Lower lobe of right lung (tissue), 2 donors: ENCODE results near the gene PLEKHM3. TPM values are rescaled to one million over a fixed set of nuclear protein-coding genes. Genes with fewer than 3 reads are reported as not detected.
A peak's percentile ranks its signal among the peaks of the same experiment; 100 is the strongest.

ENCODE experiments used
- ATAC-seq, 2 donors: fragments of 200-7000 bp; cut with Tn5 transposase; one replicate each; pipeline ENCODE4 v1.9.1; 2020 to 2022; ENCODE audit warnings: mild to moderate bottlenecking in 2 of 2, moderate library complexity in 2 of 2
- DNase-seq: peaks from one replicate; pipeline ENCODE4 v3.0.0-alpha.2; 2020
- H3K27ac ChIP-seq: fragments of 200-600 bp; one replicate; pipeline ENCODE4 v1.8.0; 2022
- H3K27me3 ChIP-seq: fragments of 200-600 bp; one replicate; pipeline ENCODE4 v1.8.0; 2022; ENCODE audit warnings: low read depth
- H3K36me3 ChIP-seq: fragments of 200-600 bp; one replicate; pipeline ENCODE4 v1.8.0; 2022; ENCODE audit warnings: mild to moderate bottlenecking
- H3K4me1 ChIP-seq: fragments of 200-600 bp; one replicate; pipeline ENCODE4 v1.8.0; 2022
- H3K4me3 ChIP-seq: fragments of 200-600 bp; one replicate; pipeline ENCODE4 v1.8.0; 2022; ENCODE audit warnings: mild to moderate bottlenecking
- H3K9me3 ChIP-seq: fragments of 200-600 bp; one replicate; pipeline ENCODE4 v1.8.0; 2022
- intact Hi-C: fragments of 100-400 bp; cut with DNase I; formaldehyde crosslinking; loops from one replicate; pipeline ENCODE4 v1.11.0; 2022
- total RNA-seq: library from RNA; stranded (reverse); fragmentation: NEBNext Ultra II Directional; extraction: Animal tissue kit (Norgen Biotek cat#: 25700); gene quantifications from one replicate; pipeline ENCODE4 v1.2.1, GENCODE V29; 2021
- TF ChIP-seq, protein P1 (sequence below): fragments of 200-600 bp; IDR thresholded peaks from one replicate; pipeline ENCODE4 v1.8.0; 2022; ENCODE audit warnings: antibody characterized with exemption, mild to moderate bottlenecking
- donor health status: DM: no; HTN: yes; CAD: no; lungs with severe emphysema.

The PLEKHM3 gene
- total RNA-seq, 1 donor from 2014 or later: 25.8 TPM

DNA sequence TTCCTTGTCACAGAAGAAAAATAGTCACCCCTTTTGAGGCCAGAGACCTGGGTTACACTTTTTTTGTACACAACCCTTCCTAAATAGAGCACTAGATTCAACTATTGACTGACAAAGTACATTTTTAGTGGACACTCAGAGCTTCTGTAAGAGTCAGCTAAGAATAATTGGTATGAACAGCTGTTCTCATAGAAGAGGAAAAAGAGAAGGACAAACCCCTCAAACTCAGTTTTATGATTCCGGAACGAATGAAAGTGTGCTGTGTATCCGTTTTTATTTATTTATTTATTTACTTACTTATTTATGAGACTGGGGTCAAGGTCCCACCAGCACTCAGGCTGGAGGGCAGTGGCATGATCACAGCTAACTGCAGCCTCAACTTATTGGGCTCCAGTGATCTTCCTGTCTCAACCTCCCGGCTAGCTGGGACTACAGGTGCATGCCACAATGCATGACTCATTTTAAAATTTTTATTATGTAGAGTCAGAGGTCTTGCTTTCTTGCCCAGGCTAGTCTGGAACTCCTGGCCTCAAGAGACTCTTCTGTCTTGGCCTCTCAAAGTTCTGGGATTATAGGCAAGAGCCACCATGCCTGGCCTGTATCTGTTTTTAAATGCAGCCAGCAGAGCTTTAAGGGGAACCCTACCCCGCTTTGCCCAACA, 219.6 kb downstream of the PLEKHM3 start:
- Histone ChIP-seq H3K4me3 (no peak overlapping the region), H3K27ac (no peak overlapping the region), H3K4me1 (peaks cover 9% of the 10 kb centered on the region), H3K27me3 (no peaks in the 10 kb centered on the region), H3K36me3 (no peaks in the 10 kb centered on the region), H3K9me3 (no peaks in the 10 kb centered on the region)
- TF ChIP-seq, protein P1, sequence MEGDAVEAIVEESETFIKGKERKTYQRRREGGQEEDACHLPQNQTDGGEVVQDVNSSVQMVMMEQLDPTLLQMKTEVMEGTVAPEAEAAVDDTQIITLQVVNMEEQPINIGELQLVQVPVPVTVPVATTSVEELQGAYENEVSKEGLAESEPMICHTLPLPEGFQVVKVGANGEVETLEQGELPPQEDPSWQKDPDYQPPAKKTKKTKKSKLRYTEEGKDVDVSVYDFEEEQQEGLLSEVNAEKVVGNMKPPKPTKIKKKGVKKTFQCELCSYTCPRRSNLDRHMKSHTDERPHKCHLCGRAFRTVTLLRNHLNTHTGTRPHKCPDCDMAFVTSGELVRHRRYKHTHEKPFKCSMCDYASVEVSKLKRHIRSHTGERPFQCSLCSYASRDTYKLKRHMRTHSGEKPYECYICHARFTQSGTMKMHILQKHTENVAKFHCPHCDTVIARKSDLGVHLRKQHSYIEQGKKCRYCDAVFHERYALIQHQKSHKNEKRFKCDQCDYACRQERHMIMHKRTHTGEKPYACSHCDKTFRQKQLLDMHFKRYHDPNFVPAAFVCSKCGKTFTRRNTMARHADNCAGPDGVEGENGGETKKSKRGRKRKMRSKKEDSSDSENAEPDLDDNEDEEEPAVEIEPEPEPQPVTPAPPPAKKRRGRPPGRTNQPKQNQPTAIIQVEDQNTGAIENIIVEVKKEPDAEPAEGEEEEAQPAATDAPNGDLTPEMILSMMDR: no peak
- intact Hi-C loops: no loop called here
- DNase-seq (no peak), ATAC-seq (peak in 1 of 2 donors; percentile 40)

DNA sequence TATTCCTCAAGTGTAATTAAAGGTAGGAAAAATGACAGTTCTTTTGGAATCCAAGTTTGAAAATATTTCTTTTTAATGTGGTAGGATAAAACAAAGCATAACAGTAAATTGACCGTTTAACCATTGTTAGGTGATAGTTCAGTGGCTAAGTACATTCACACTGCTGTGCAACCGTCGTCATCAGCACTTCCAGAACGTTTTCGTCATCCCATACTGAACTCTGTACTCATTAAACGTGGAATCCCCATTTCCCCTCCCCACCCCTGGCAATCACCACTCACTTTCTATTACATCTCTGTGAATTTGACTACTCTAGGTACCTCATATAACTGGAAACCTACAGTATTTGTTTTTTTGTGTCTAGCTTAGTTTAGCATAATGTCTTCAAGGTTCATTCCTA, 222.7 kb downstream of the PLEKHM3 start:
- H3K27me3 ChIP-seq: no peaks in the 10 kb centered on the region
- no peak overlapping the region for H3K27ac ChIP-seq
- TF ChIP-seq, protein P1: no peak
- ATAC-seq (no peak), DNase-seq (no peak)
- H3K4me1 ChIP-seq: no peaks in the 10 kb centered on the region
- no peaks in the 10 kb centered on the region for H3K9me3 ChIP-seq
- H3K36me3 ChIP-seq: no peaks in the 10 kb centered on the region
- intact Hi-C loops: no loop called here
- H3K4me3 ChIP-seq: no peak overlapping the region

DNA sequence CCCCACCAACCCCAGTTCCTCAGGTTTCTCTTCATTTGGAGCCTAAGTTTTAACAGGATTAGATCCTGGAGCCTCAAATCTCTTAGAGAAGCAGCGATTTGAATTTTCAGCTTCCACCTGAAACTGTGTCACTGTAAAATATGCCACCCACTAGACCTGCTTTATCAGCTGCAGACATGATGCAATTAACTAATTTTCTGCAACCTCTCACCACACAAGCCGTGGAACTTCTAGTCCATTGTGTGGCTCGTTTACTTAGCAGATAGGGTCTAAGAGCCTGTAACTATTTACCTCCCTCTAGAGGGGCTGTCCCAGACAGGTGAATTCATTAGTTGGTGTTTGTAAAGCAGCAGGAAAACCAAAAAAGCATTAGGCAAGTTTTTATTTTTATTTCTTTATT, 224.1 kb downstream of the PLEKHM3 start:
- no peak overlapping the region for H3K4me3 ChIP-seq
- peak; percentile 5 to 16 for ATAC-seq
- no peak overlapping the region for H3K27ac ChIP-seq
- no peaks in the 10 kb centered on the region for H3K27me3 ChIP-seq
- no peaks in the 10 kb centered on the region for H3K36me3 ChIP-seq
- TF ChIP-seq, protein P1: no peak
- intact Hi-C loops: no loop called here
- H3K4me1 ChIP-seq: no peaks in the 10 kb centered on the region
- no peaks in the 10 kb centered on the region for H3K9me3 ChIP-seq
- DNase-seq: no peak

DNA sequence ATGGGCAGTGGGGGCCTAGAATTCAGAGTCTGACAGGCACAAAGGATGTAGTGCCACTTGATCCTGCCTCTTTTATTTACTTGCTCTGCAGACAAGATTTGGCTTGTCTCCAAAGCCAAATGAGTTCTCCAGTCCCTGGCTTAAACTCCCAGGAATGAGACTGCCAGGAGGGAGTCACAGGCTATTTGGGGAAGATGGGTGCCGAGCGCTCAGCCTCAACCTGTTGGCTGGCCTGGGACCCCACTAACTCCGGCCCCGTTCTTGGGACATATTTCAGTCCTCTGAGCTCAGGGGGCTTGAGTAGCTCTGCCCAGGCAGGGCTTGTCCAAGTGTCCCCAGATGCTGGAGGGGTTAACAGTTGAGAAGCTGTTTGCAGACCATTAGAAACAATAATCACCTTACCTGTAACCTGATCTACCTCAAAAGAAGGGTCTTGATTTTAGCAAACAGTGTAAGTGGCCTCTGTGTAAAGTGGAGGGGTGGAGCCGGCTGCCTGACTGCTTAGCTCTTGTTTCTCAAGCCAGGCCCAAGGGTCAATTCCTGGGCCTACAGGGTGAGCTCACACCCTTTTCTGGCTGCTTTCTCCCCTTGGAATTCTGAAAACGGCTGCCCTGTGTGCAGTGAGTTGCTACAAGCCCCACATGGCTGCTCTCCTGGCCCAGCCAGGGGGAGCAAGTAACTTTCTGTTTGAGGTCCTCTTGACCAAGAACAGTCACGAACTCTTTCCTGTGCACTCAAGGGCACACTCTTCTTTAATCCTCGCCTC, 228.6 kb downstream of the PLEKHM3 start:
- Histone ChIP-seq H3K4me3 (no peak overlapping the region), H3K36me3 (no peaks in the 10 kb centered on the region), H3K27me3 (no peaks in the 10 kb centered on the region), H3K27ac (peak overlapping the region; percentile 78), H3K9me3 (no peaks in the 10 kb centered on the region), H3K4me1 (no peaks in the 10 kb centered on the region)
- intact Hi-C loops: no loop called here
- ATAC-seq (peak; percentile 91 to 96), DNase-seq (peak; percentile 82)
- TF ChIP-seq, protein P1: peak; percentile 9

DNA sequence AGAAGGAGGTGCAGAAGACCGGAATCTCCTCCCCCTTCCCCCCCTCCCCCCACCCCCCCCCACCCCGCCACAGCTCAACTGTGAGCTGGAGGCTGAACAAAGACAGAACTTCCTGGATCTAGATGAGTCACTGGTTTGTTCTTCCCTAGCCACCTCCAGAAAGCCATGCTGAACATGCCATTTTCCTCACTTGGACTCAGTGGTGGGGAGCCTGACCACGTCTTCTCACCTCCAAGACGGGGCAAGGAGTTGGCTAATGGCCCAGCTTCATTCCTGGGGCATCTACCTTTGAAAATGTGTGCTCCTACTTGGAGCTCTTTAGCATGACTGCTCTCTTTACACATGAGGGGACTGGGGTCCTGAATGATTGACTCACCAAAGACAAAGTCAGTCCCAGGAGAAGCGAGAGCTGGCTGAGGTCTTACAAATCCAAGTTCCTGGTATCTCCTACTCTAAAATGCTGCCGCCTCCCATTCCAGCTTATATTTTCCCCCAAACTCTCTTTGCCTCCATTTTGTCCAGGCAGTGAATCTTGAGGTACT, 233.0 kb downstream of the PLEKHM3 start:
- Histone ChIP-seq H3K27me3 (no peaks in the 10 kb centered on the region), H3K4me1 (no peaks in the 10 kb centered on the region), H3K4me3 (no peak overlapping the region), H3K36me3 (no peaks in the 10 kb centered on the region), H3K9me3 (no peaks in the 10 kb centered on the region), H3K27ac (peak overlapping the region; percentile 56)
- DNase-seq: no peak
- peak; percentile 46 to 58 for ATAC-seq
- intact Hi-C loops: no loop called here
- TF ChIP-seq, protein P1: no peak
